HG03439 (cell line): ENCODE measurements around the gene ZC3H7A.

Experiments
- ATAC-seq: cut with Tn5 transposase; IDR thresholded peaks from one replicate; pipeline ENCODE4 v1.9.1; 2021; ENCODE audit warnings: mild to moderate bottlenecking, moderate library complexity; ENCODE audit not compliant: unreplicated experiment

Gene ZC3H7A

GRCh38 chr16:11707679-11708197, 89.3 kb downstream of the ZC3H7A start:
- no peak for ATAC-seq

GRCh38 chr16:11706180-11706742, 90.8 kb downstream of the ZC3H7A start:
- no peak for ATAC-seq

- ATAC-seq, result no peak
These were observed 91.6 kb downstream of the ZC3H7A start for GRCh38 chr16:11705311-11706025.
